Neural cell (in vitro differentiated cells): ENCODE data around the gene GLRA1. TPM values are rescaled to one million over a fixed set of nuclear protein-coding genes. Genes with fewer than 3 reads are reported as not detected.

Source experiments
- H2AFZ ChIP-seq: fragments of 200-600, 300-800 bp; sonication (generic), shearing (Covaris generic); 2 replicates; pipeline ENCODE4 v1.6.0; 2014; ENCODE audit warnings: low read depth, mild to moderate bottlenecking, antibody characterized with exemption, low read length, moderate library complexity
- H3F3A ChIP-seq: fragments of 200-600 bp; shearing (Covaris generic); 2 replicates; pipeline ENCODE4 v1.6.1; 2016; ENCODE audit warnings: mild to moderate bottlenecking, moderate library complexity, mixed read lengths, antibody characterized with exemption, low read length; ENCODE audit not compliant: insufficient read depth, poor library complexity, severe bottlenecking
- H3K27ac ChIP-seq: fragments of 200-600, 300-800 bp; sonication (generic), shearing (Covaris generic); 2 replicates; pipeline ENCODE4 v1.5.1; 2014; ENCODE audit warnings: mild to moderate bottlenecking, low read length, moderate library complexity
- H3K27me3 ChIP-seq: fragments of 300-800, 200-600 bp; sonication (generic), shearing (Covaris generic); 2 replicates; pipeline ENCODE4 v1.6.0; 2014; ENCODE audit warnings: mild to moderate bottlenecking, low read depth, low read length, moderate library complexity; ENCODE audit not compliant: insufficient read depth
- H3K36me3 ChIP-seq: fragments of 300-800, 200-600 bp; sonication (generic), shearing (Covaris generic); 2 replicates; pipeline ENCODE4 v1.5.1; 2014; ENCODE audit warnings: mild to moderate bottlenecking, antibody characterized with exemption, low read length, moderate library complexity; ENCODE audit not compliant: insufficient read depth
- H3K4me2 ChIP-seq: fragments of 300-800, 200-600 bp; sonication (generic), shearing (Covaris generic); 2 replicates; pipeline ENCODE4 v1.6.0; 2014; ENCODE audit warnings: mild to moderate bottlenecking, low read length
- H3K4me3 ChIP-seq: fragments of 300-800, 200-600 bp; sonication (generic), shearing (Covaris generic); 2 replicates; pipeline ENCODE4 v1.5.1; 2014; ENCODE audit warnings: mild to moderate bottlenecking, low read length, moderate library complexity
- H3K79me2 ChIP-seq: fragments of 200-600 bp; shearing (Covaris generic); replicated peaks from 2 replicates; pipeline ENCODE4 v1.6.0; 2014; ENCODE audit warnings: mild to moderate bottlenecking, low read length, moderate library complexity; ENCODE audit not compliant: insufficient read depth
- H3K9ac ChIP-seq: fragments of 300-800, 200-600 bp; sonication (generic), shearing (Covaris generic); 2 replicates; pipeline ENCODE4 v1.6.1; 2016; ENCODE audit warnings: mild to moderate bottlenecking, low read length, mixed read lengths
- H3K9me2 ChIP-seq: fragments of 200-600 bp; shearing (Covaris generic); 2 replicates; pipeline ENCODE4 v1.6.1; 2016; ENCODE audit warnings: mild to moderate bottlenecking, low read length, mixed read lengths; ENCODE audit not compliant: insufficient read depth
- H3K9me3 ChIP-seq: fragments of 200-600, 300-800 bp; sonication (generic), shearing (Covaris generic); 2 replicates; pipeline ENCODE4 v1.6.1; 2016; ENCODE audit warnings: mild to moderate bottlenecking, mixed run types, low read length, moderate library complexity, mixed read lengths
- H4K20me1 ChIP-seq: fragments of 200-600 bp; shearing (Covaris generic); 2 replicates; pipeline ENCODE4 v1.6.1; 2016; ENCODE audit warnings: mild to moderate bottlenecking, mixed run types; ENCODE audit not compliant: insufficient read depth
- EP300 ChIP-seq: fragments of 450-650 bp; conservative IDR thresholded peaks from 2 replicates; pipeline ENCODE4 v1.6.1; 2014; ENCODE audit warnings: antibody characterized with exemption, mild to moderate bottlenecking, moderate library complexity; ENCODE audit not compliant: poor library complexity, severe bottlenecking
- EZH2 ChIP-seq: fragments of 200-600, 300-800 bp; shearing (Covaris generic), sonication (generic); IDR thresholded peaks from 2 replicates; pipeline ENCODE4 v1.6.1; 2014; ENCODE audit warnings: antibody characterized with exemption, low read length, borderline replicate concordance, mild to moderate bottlenecking; ENCODE audit not compliant: insufficient read depth, poor library complexity, severe bottlenecking
- MXI1 ChIP-seq: fragments of 450-650 bp; conservative IDR thresholded peaks from 2 replicates; pipeline ENCODE4 v1.6.1; 2014; ENCODE audit warnings: antibody characterized with exemption, mild to moderate bottlenecking; ENCODE audit not compliant: poor library complexity, severe bottlenecking
- POLR2AphosphoS5 ChIP-seq: IDR thresholded peaks from 2 replicates; pipeline ENCODE4 v1.6.1; 2012
- RAD21 ChIP-seq: fragments of 450-650 bp; conservative IDR thresholded peaks from 2 replicates; pipeline ENCODE4 v1.6.1; 2014; ENCODE audit warnings: antibody characterized with exemption, mild to moderate bottlenecking, moderate library complexity
- REST ChIP-seq: IDR thresholded peaks from 2 replicates; pipeline ENCODE4 v1.6.1; 2012; ENCODE audit warnings: borderline replicate concordance
- SMC3 ChIP-seq: fragments of 450-650 bp; conservative IDR thresholded peaks from 2 replicates; pipeline ENCODE4 v1.6.1; 2014; ENCODE audit warnings: antibody characterized with exemption, mild to moderate bottlenecking, moderate library complexity; ENCODE audit not compliant: poor library complexity
- TAF1 ChIP-seq: IDR thresholded peaks from 2 replicates; pipeline ENCODE4 v1.6.1; 2012; ENCODE audit warnings: low read depth
- polyA plus RNA-seq: library from polyadenylated mRNA; depleted of rRNA; stranded (reverse); fragments of >200 nt; gene quantifications from 2 replicates; pipeline ENCODE4 v1.2.3, GENCODE V29; 2014
- TF ChIP-seq, protein P1 (sequence below): fragments of 450-650 bp; IDR thresholded peaks from 2 replicates; pipeline ENCODE4 v1.5.1; 2014; ENCODE audit warnings: antibody characterized with exemption, mild to moderate bottlenecking, moderate library complexity; ENCODE audit not compliant: poor library complexity, severe bottlenecking

Gene GLRA1
- polyA plus RNA-seq, 1 donor from 2014 or later, result not detected

- Histone ChIP-seq H3K9me3 (no peaks in the 10 kb centered on the region), H3K27ac (no peak overlapping the region), H3K9me2 (no peaks in the 10 kb centered on the region), H3K27me3 (no peaks in the 10 kb centered on the region), H3K4me2 (no peak overlapping the region), H3K4me3 (no peak overlapping the region), H3K9ac (no peak overlapping the region), H4K20me1 (no peaks in the 10 kb centered on the region), H3F3A (no peaks in the 10 kb centered on the region), H3K36me3 (no peaks in the 10 kb centered on the region), H3K79me2 (no peaks in the 10 kb centered on the region), H2AFZ (no peak overlapping the region)
- TF ChIP-seq RAD21 (no peak), REST (no peak), SMC3 (no peak), MXI1 (no peak), EP300 (no peak), TAF1 (no peak), EZH2 (no peak), POLR2AphosphoS5 (no peak)
- TF ChIP-seq, protein P1, sequence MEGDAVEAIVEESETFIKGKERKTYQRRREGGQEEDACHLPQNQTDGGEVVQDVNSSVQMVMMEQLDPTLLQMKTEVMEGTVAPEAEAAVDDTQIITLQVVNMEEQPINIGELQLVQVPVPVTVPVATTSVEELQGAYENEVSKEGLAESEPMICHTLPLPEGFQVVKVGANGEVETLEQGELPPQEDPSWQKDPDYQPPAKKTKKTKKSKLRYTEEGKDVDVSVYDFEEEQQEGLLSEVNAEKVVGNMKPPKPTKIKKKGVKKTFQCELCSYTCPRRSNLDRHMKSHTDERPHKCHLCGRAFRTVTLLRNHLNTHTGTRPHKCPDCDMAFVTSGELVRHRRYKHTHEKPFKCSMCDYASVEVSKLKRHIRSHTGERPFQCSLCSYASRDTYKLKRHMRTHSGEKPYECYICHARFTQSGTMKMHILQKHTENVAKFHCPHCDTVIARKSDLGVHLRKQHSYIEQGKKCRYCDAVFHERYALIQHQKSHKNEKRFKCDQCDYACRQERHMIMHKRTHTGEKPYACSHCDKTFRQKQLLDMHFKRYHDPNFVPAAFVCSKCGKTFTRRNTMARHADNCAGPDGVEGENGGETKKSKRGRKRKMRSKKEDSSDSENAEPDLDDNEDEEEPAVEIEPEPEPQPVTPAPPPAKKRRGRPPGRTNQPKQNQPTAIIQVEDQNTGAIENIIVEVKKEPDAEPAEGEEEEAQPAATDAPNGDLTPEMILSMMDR, result no peak
These were observed 104.4 kb downstream of the GLRA1 start for GRCh38 chr5:151820271-151820670.

- Histone ChIP-seq H3F3A (no peaks in the 10 kb centered on the region), H3K9me3 (no peaks in the 10 kb centered on the region), H3K27me3 (no peaks in the 10 kb centered on the region), H3K9me2 (no peaks in the 10 kb centered on the region), H3K79me2 (no peaks in the 10 kb centered on the region), H3K27ac (no peak overlapping the region), H4K20me1 (no peaks in the 10 kb centered on the region), H2AFZ (no peak overlapping the region), H3K9ac (no peak overlapping the region), H3K4me2 (no peak overlapping the region), H3K4me3 (no peak overlapping the region), H3K36me3 (no peaks in the 10 kb centered on the region)
- no peak for TF ChIP-seq POLR2AphosphoS5
- no peak for TF ChIP-seq SMC3
- TF ChIP-seq MXI1, result no peak
- TF ChIP-seq TAF1, result no peak
- TF ChIP-seq EZH2, result no peak
- no peak for TF ChIP-seq EP300
- no peak for TF ChIP-seq RAD21
- TF ChIP-seq, protein P1, result no peak
- TF ChIP-seq REST, result no peak
These were observed 104.8 kb downstream of the GLRA1 start for GRCh38 chr5:151819830-151820229.
